ENCODE data around the gene GRAMD4. TPM values are rescaled to one million over a fixed set of nuclear protein-coding genes. Genes with fewer than 3 reads are reported as not detected.
A peak's percentile ranks its signal among the peaks of the same experiment; 100 is the strongest.

Gene GRAMD4
- total and polyA plus RNA-seq, 3 donors from 2014 or later = 20.8 to 81.5 (median 61.2) TPM

DNA sequence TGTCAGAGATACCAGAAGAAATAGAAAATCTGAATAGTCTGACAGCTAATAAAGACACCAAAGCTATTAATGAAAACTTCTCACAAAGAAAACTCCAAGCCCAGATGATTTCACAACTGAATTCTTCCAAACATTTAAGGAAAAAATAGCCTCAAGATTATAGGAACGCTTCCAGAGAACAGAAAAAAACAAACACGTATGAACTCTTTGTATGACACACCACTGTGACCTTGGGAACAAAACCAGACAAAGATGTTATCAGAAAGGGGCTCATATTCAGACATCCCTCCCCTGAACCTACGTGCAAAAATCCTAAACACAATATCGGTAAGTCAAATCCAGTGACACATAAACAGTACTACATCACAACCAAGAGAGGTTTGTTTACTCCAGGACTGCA lies 94.4 kb downstream of the GRAMD4 start:
- Histone ChIP-seq H3K9me3 (no peaks in the 10 kb centered on the region), H3K4me1 (peaks cover 4% of the 10 kb centered on the region), H3K27me3 (no peaks in the 10 kb centered on the region), H3K27ac (peak overlapping the region in 1 of 2 donors; percentile 12), H3K4me3 (no peak overlapping the region), H3K36me3 (ENCODE audit: low read depth, missing control alignments) (no peaks in the 10 kb centered on the region)
- TF ChIP-seq POLR2A (IDR thresholded peaks at IDR 0.05) = no peak
- TF ChIP-seq, protein P1, sequence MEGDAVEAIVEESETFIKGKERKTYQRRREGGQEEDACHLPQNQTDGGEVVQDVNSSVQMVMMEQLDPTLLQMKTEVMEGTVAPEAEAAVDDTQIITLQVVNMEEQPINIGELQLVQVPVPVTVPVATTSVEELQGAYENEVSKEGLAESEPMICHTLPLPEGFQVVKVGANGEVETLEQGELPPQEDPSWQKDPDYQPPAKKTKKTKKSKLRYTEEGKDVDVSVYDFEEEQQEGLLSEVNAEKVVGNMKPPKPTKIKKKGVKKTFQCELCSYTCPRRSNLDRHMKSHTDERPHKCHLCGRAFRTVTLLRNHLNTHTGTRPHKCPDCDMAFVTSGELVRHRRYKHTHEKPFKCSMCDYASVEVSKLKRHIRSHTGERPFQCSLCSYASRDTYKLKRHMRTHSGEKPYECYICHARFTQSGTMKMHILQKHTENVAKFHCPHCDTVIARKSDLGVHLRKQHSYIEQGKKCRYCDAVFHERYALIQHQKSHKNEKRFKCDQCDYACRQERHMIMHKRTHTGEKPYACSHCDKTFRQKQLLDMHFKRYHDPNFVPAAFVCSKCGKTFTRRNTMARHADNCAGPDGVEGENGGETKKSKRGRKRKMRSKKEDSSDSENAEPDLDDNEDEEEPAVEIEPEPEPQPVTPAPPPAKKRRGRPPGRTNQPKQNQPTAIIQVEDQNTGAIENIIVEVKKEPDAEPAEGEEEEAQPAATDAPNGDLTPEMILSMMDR (IDR thresholded peaks at IDR 0.05) = no peak
- intact Hi-C loops (cut with DNase I; ENCODE audit: low total_unique reads) = no loop called here
- DNase-seq = no peak
- WGBS, 2 donors = 31 to 54% methylated on average over 4 of the region's 4 CpGs

- no peak overlapping the region for H3K27ac ChIP-seq
- H3K27me3 ChIP-seq = no peaks in the 10 kb centered on the region
- H3K9me3 ChIP-seq = no peaks in the 10 kb centered on the region
- no peak overlapping the region for H3K4me3 ChIP-seq
- no peaks in the 10 kb centered on the region for H3K36me3 ChIP-seq (ENCODE audit: low read depth, missing control alignments)
- TF ChIP-seq POLR2A (IDR thresholded peaks at IDR 0.05) = no peak
- TF ChIP-seq, protein P1 (IDR thresholded peaks at IDR 0.05) = no peak
- intact Hi-C loops (cut with DNase I; ENCODE audit: low total_unique reads) = no loop called here
- no peaks in the 10 kb centered on the region for H3K4me1 ChIP-seq
- no peak for DNase-seq
- 90 to 93% methylated on average over 11 of the region's 11 CpGs for WGBS, 2 donors
Observed at GRCh38 chr22:46719921-46720320, 99.7 kb downstream of the GRAMD4 start.

DNA sequence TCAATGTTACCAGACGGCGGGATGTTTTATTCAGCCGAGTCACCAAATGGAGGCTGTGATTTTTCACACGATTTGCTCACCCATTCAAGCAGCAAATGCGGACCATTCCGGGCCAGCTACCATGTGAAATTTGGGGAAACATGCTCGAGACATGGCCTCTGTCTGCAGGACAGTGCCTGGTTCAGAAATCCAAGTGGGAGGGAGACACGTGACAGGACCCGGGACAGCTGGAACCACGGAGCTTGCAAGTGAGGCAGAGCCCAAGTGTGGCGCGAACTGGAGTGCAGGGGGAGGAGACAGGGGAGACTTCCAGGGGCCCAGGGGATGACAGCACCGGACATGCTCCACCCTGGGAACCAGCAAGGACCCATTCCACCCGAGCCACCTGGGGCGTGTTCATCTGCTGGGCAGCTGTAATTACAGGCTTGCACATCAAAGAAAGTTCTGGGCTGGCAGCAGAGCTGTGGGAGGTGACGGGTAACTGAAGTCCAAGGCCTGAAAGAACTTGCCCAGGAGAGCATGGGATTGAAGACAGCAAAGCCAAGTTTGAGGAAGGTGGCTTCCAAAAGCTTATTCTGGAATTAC lies 101.4 kb downstream of the GRAMD4 start:
- Histone ChIP-seq H3K36me3 (ENCODE audit: low read depth, missing control alignments) (no peaks in the 10 kb centered on the region), H3K4me3 (no peak overlapping the region), H3K27ac (no peak overlapping the region), H3K27me3 (no peaks in the 10 kb centered on the region), H3K9me3 (no peaks in the 10 kb centered on the region), H3K4me1 (no peaks in the 10 kb centered on the region)
- DNase-seq = no peak
- 85 to 93% methylated on average over 8 to 16 of the region's 16 CpGs for WGBS, 2 donors
- intact Hi-C loops (cut with DNase I; ENCODE audit: low total_unique reads) = no loop called here
- TF ChIP-seq, protein P1 (IDR thresholded peaks at IDR 0.05) = no peak
- no peak for TF ChIP-seq POLR2A (IDR thresholded peaks at IDR 0.05)

DNA sequence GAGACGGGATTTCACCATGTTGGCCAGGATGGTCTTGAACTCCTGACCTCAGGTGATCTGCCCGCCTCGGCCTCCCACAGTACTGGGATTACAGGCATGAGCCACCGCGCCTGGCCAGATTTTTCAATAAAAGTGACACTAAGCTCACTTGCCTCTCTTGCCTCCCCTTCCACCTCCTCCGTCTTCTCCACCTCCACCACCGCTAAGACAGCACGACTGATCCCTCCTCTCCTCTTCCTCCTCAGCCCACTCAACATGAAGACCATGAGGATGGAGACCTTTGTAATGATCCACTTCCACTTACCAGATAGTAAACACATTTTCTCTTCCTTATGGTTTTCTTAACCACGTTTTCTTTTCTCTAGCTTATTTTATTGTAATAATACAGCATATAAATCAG lies 103.7 kb downstream of the GRAMD4 start:
- H3K27ac ChIP-seq = no peak overlapping the region
- no peaks in the 10 kb centered on the region for H3K9me3 ChIP-seq
- H3K4me1 ChIP-seq = peaks cover 5% of the 10 kb centered on the region
- TF ChIP-seq, protein P1 (IDR thresholded peaks at IDR 0.05) = no peak
- no peak for TF ChIP-seq POLR2A (IDR thresholded peaks at IDR 0.05)
- intact Hi-C loops (cut with DNase I; ENCODE audit: low total_unique reads) = no loop called here
- DNase-seq = no peak
- no peaks in the 10 kb centered on the region for H3K36me3 ChIP-seq (ENCODE audit: low read depth, missing control alignments)
- 90 to 95% methylated on average over 9 of the region's 9 CpGs for WGBS, 2 donors
- H3K4me3 ChIP-seq = no peak overlapping the region
- H3K27me3 ChIP-seq = no peaks in the 10 kb centered on the region

- H3K4me1 ChIP-seq = peaks cover 5% of the 10 kb centered on the region
- no peaks in the 10 kb centered on the region for H3K9me3 ChIP-seq
- H3K4me3 ChIP-seq = no peak overlapping the region
- H3K27ac ChIP-seq = no peak overlapping the region
- H3K36me3 ChIP-seq (ENCODE audit: low read depth, missing control alignments) = no peaks in the 10 kb centered on the region
- 80 to 89% methylated on average over 14 to 18 of the region's 18 CpGs for WGBS, 2 donors
- intact Hi-C loops (cut with DNase I; ENCODE audit: low total_unique reads) = no loop called here
- no peak for TF ChIP-seq POLR2A (IDR thresholded peaks at IDR 0.05)
- TF ChIP-seq, protein P1 (IDR thresholded peaks at IDR 0.05) = no peak
- DNase-seq = no peak
- H3K27me3 ChIP-seq = no peaks in the 10 kb centered on the region
Observed at GRCh38 chr22:46725096-46725495, 104.9 kb downstream of the GRAMD4 start.

Data from testis (tissue), 3 donors.